IMR-90 (cell line): ENCODE data around the gene FAF2. TPM values are rescaled to one million over a fixed set of nuclear protein-coding genes. Genes with fewer than 3 reads are reported as not detected.

Experiments used
- ATAC-seq: fragments of 200-7000 bp; cut with Tn5 transposase; 2 replicates; pipeline ENCODE4 v1.9.1; 2020; ENCODE audit warnings: low read depth, mild to moderate bottlenecking, moderate library complexity
- BruUV-seq: library from RNA; stranded (reverse); fragments of 400-500 nt; replicated peaks from 2 replicates; lab custom pipeline; 2021; lab: Mats Ljungman, UMichigan
- CTCF ChIA-PET: fragments of 300-600 bp; formaldehyde crosslinking; extraction: SDS; loops from one replicate; lab custom pipeline; 2021; ENCODE audit warnings: antibody characterized with exemption; lab: Yijun Ruan, JAX
- POLR2A ChIA-PET: fragments of 300-600 bp; sonication (Branson Sonifier 250); formaldehyde crosslinking; loops from one replicate; lab custom pipeline; 2022; ENCODE audit warnings: antibody characterized with exemption; ENCODE audit not compliant: unreplicated experiment; lab: Charles Lee
- DNase-seq: peaks from one replicate; pipeline ENCODE4 v3.0.0; 2013
- H2AFZ ChIP-seq: replicated peaks from 2 replicates; pipeline ENCODE3; 2013; ENCODE audit warnings: low read length, mild to moderate bottlenecking; ENCODE audit not compliant: poor library complexity
- H2AK5ac ChIP-seq: 2 replicates; pipeline ENCODE4 v1.6.1; 2013; ENCODE audit warnings: low read depth, low read length, inconsistent platforms
- H2AK9ac ChIP-seq: replicated peaks from 2 replicates; pipeline ENCODE3; 2013; ENCODE audit warnings: mild to moderate bottlenecking, low read depth, low read length, moderate library complexity; ENCODE audit not compliant: poor library complexity
- H2BK120ac ChIP-seq: 2 replicates; pipeline ENCODE4 v1.6.1; 2013; ENCODE audit warnings: low read depth, low read length, inconsistent platforms
- H2BK15ac ChIP-seq: 3 replicates; pipeline ENCODE4 v1.6.1; 2013; ENCODE audit warnings: low read depth, low read length, inconsistent platforms
- H2BK20ac ChIP-seq: 2 replicates; pipeline ENCODE4 v1.6.1; 2013; ENCODE audit warnings: low read depth, mild to moderate bottlenecking, inconsistent platforms, low read length, moderate library complexity
- H2BK5ac ChIP-seq: 2 replicates; pipeline ENCODE4 v1.6.1; 2013; ENCODE audit warnings: mild to moderate bottlenecking, low read depth, low read length, inconsistent platforms; ENCODE audit not compliant: poor library complexity, severe bottlenecking
- H3K14ac ChIP-seq: replicated peaks from 2 replicates; pipeline ENCODE4 v1.6.1; 2013; ENCODE audit warnings: low read depth, low read length, inconsistent platforms
- H3K18ac ChIP-seq: 2 replicates; pipeline ENCODE4 v1.6.1; 2013; ENCODE audit warnings: low read depth, low read length, control low read depth
- H3K23ac ChIP-seq: 2 replicates; pipeline ENCODE4 v1.6.1; 2013; ENCODE audit warnings: low read depth, low read length, inconsistent platforms
- H3K27ac ChIP-seq: 2 replicates; pipeline ENCODE4 v1.5.1; 2013; ENCODE audit warnings: mild to moderate bottlenecking, control low read depth, low read length; ENCODE audit not compliant: insufficient read depth
- H3K27me3 ChIP-seq: 2 replicates; pipeline ENCODE4 v1.6.1; 2013; ENCODE audit warnings: low read length; ENCODE audit not compliant: control insufficient read depth, insufficient read depth
- H3K36me3 ChIP-seq: 2 replicates; pipeline ENCODE4 v1.6.1; 2013; ENCODE audit warnings: low read length, mixed read lengths; ENCODE audit not compliant: control insufficient read depth, insufficient read depth
- H3K4ac ChIP-seq: 2 replicates; pipeline ENCODE4 v1.6.1; 2013; ENCODE audit warnings: low read depth, low read length, inconsistent platforms
- H3K4me1 ChIP-seq: 2 replicates; pipeline ENCODE4 v1.6.1; 2013; ENCODE audit warnings: low read length, mixed read lengths; ENCODE audit not compliant: control insufficient read depth, insufficient read depth
- H3K4me2 ChIP-seq: 2 replicates; pipeline ENCODE4 v1.6.1; 2013; ENCODE audit warnings: low read depth, mild to moderate bottlenecking, control low read depth, low read length, moderate library complexity
- H3K4me3 ChIP-seq: 2 replicates; pipeline ENCODE4 v1.5.1; 2013; ENCODE audit warnings: low read depth, mild to moderate bottlenecking, control low read depth, low read length, moderate library complexity; ENCODE audit not compliant: insufficient read depth
- H3K56ac ChIP-seq: 2 replicates; pipeline ENCODE4 v1.6.1; 2013; ENCODE audit warnings: low read length, inconsistent platforms; ENCODE audit not compliant: insufficient read depth; ENCODE audit errors: extremely low read depth
- H3K79me1 ChIP-seq, 2 experiments: 2 replicates each; pipeline ENCODE4 v1.6.1; 2013; ENCODE audit warnings: low read length in 2 of 2, inconsistent platforms in 1 of 2, low read depth in 1 of 2
- H3K9ac ChIP-seq: 2 replicates; pipeline ENCODE4 v1.6.1; 2013; ENCODE audit warnings: low read depth, low read length, control low read depth
- H3K9me1 ChIP-seq: 2 replicates; pipeline ENCODE4 v1.6.1; 2013; ENCODE audit warnings: low read length, inconsistent platforms; ENCODE audit not compliant: insufficient read depth
- H3K9me3 ChIP-seq: 2 replicates; pipeline ENCODE4 v1.6.1; 2013; ENCODE audit warnings: low read length; ENCODE audit not compliant: control insufficient read depth, insufficient read depth
- H4K20me1 ChIP-seq: 2 replicates; pipeline ENCODE4 v1.6.1; 2013; ENCODE audit warnings: low read length, inconsistent platforms; ENCODE audit not compliant: insufficient read depth
- H4K5ac ChIP-seq: 2 replicates; pipeline ENCODE4 v1.6.1; 2013; ENCODE audit warnings: mild to moderate bottlenecking, low read depth, low read length, control low read depth
- H4K8ac ChIP-seq, 2 experiments: 2 replicates each; pipeline ENCODE4 v1.6.1; 2013; ENCODE audit warnings: low read depth in 2 of 2, low read length in 2 of 2, control low read depth in 1 of 2, inconsistent platforms in 1 of 2
- H4K91ac ChIP-seq: 2 replicates; pipeline ENCODE4 v1.6.1; 2013; ENCODE audit warnings: low read depth, low read length, inconsistent platforms; ENCODE audit not compliant: insufficient read depth
- CEBPB ChIP-seq: IDR thresholded peaks from 2 replicates; pipeline ENCODE4 v1.6.1; 2012; ENCODE audit warnings: low read depth, low read length, improper control_type of control experiment
- NFE2L2 ChIP-seq: fragments of 150-350 bp; IDR thresholded peaks from 2 replicates; pipeline ENCODE4 v1.6.1; 2016; ENCODE audit warnings: low read depth, mild to moderate bottlenecking, low read length
- WGBS, 2 experiments: methylation state at CpG; one replicate each; pipeline versions ENCODE4 v1.1.5 to v1.1.7; 2013; ENCODE audit warnings: missing lambda C conversion rate in 2 of 2; ENCODE audit not compliant: insufficient read length in 1 of 2; ENCODE audit errors: extremely low coverage in 2 of 2; 5-methylcytosine and 5-hydroxymethylcytosine counted together
- dilution Hi-C: fragments of 300-500 bp; cut with HindIII; formaldehyde crosslinking; loops from one replicate; pipeline ENCODE4 v1.14.3; 2018; ENCODE audit warnings: low sequenced_read_pairs; ENCODE audit not compliant: unreplicated experiment
- in situ Hi-C: fragments of 300-500 bp; cut with MboI; formaldehyde crosslinking; loops from 3 replicates; pipeline ENCODE4 v1.14.3; 2019; ENCODE audit warnings: low sequenced_read_pairs, inconsistent platforms, mixed read lengths
- intact Hi-C: fragments of 100-400 bp; cut with micrococcal nuclease; formaldehyde crosslinking; loops from 2 replicates; pipeline ENCODE4 v1.10.0; 2022
- polyA plus RNA-seq, 3 experiments: library from polyadenylated mRNA; depleted of rRNA; stranded (reverse); fragments of >200 nt; gene quantifications; 2 replicates each; pipeline ENCODE4 v1.2.3, GENCODE V29; 2012; ENCODE audit warnings: low replicate concordance in 1 of 3
- total RNA-seq: library from RNA; depleted of rRNA; stranded (reverse); fragments of >200 nt; gene quantifications from 2 replicates; pipeline ENCODE4 v1.2.3, GENCODE V29; 2012

FAF2 gene
- total and polyA plus RNA-seq, 2 of the 4 experiments (the other 2 are of a cell fraction): 32.9 to 47.0 TPM

- Histone ChIP-seq H2BK120ac (no peak overlapping the region), H2BK15ac (no peak overlapping the region), H3K56ac (no peak overlapping the region), H4K5ac (no peak overlapping the region), H3K79me1 (no peaks in the 10 kb centered on the region), H2AK9ac (no peak overlapping the region), H2AFZ (no peak overlapping the region), H4K91ac (no peak overlapping the region), H2BK20ac (no peak overlapping the region), H3K4me3 (no peak overlapping the region), H3K4me2 (no peak overlapping the region), H3K23ac (no peak overlapping the region), H3K9ac (no peak overlapping the region), H3K9me1 (no peaks in the 10 kb centered on the region), H3K27me3 (no peaks in the 10 kb centered on the region), H3K27ac (no peak overlapping the region), H3K4ac (no peak overlapping the region), H4K20me1 (no peaks in the 10 kb centered on the region), H4K8ac (no peak overlapping the region), H2BK5ac (no peak overlapping the region), H3K36me3 (peaks cover 5% of the 10 kb centered on the region), H3K18ac (no peak overlapping the region), H3K4me1 (no peaks in the 10 kb centered on the region), H2AK5ac (no peak overlapping the region), H3K14ac (no peak overlapping the region), H3K9me3 (no peaks in the 10 kb centered on the region)
- ATAC-seq: no peak
- 65% methylated on average over 6 of the region's 11 CpGs; no CpG with 5 or more reads in 1 of the 2 experiments for WGBS, 2 experiments
- intact Hi-C loops: no loop called here
- POLR2A ChIA-PET: no interaction called here
- no peak for DNase-seq
- no TSS peak for BruUV-seq
- in situ Hi-C loops: no loop called here
- dilution Hi-C loops: no loop called here
- no peak for TF ChIP-seq CEBPB
- TF ChIP-seq NFE2L2: no peak
- CTCF ChIA-PET: interaction anchor here (0.6 kb wide), 1 partner anchor 29 kb away, joined by 6 read pairs; no protein-coding TSS in a partner anchor
Measured at GRCh38 chr5:176514244-176514950, 66.2 kb downstream of the FAF2 start.
